IMR-90 (cell line): Measurements from ENCODE around the gene RAPGEF5. TPM values are rescaled to one million over a fixed set of nuclear protein-coding genes. Genes with fewer than 3 reads are reported as not detected.

ENCODE experiments used
- ATAC-seq: fragments of 200-7000 bp; cut with Tn5 transposase; 2 replicates; pipeline ENCODE4 v1.9.1; 2020; ENCODE audit warnings: low read depth, mild to moderate bottlenecking, moderate library complexity
- BruUV-seq: library from RNA; stranded (reverse); fragments of 400-500 nt; replicated peaks from 2 replicates; lab custom pipeline; 2021; lab: Mats Ljungman, UMichigan
- CTCF ChIA-PET: fragments of 300-600 bp; formaldehyde crosslinking; extraction: SDS; loops from one replicate; lab custom pipeline; 2021; ENCODE audit warnings: antibody characterized with exemption; lab: Yijun Ruan, JAX
- POLR2A ChIA-PET: fragments of 300-600 bp; sonication (Branson Sonifier 250); formaldehyde crosslinking; loops from one replicate; lab custom pipeline; 2022; ENCODE audit warnings: antibody characterized with exemption; ENCODE audit not compliant: unreplicated experiment; lab: Charles Lee
- DNase-seq: peaks from one replicate; pipeline ENCODE4 v3.0.0; 2013
- H2AFZ ChIP-seq: replicated peaks from 2 replicates; pipeline ENCODE3; 2013; ENCODE audit warnings: low read length, mild to moderate bottlenecking; ENCODE audit not compliant: poor library complexity
- H2AK5ac ChIP-seq: 2 replicates; pipeline ENCODE4 v1.6.1; 2013; ENCODE audit warnings: low read depth, low read length, inconsistent platforms
- H2AK9ac ChIP-seq: replicated peaks from 2 replicates; pipeline ENCODE3; 2013; ENCODE audit warnings: mild to moderate bottlenecking, low read depth, low read length, moderate library complexity; ENCODE audit not compliant: poor library complexity
- H2BK120ac ChIP-seq: 2 replicates; pipeline ENCODE4 v1.6.1; 2013; ENCODE audit warnings: low read depth, low read length, inconsistent platforms
- H2BK15ac ChIP-seq: 3 replicates; pipeline ENCODE4 v1.6.1; 2013; ENCODE audit warnings: low read depth, low read length, inconsistent platforms
- H2BK20ac ChIP-seq: 2 replicates; pipeline ENCODE4 v1.6.1; 2013; ENCODE audit warnings: low read depth, mild to moderate bottlenecking, inconsistent platforms, low read length, moderate library complexity
- H2BK5ac ChIP-seq: 2 replicates; pipeline ENCODE4 v1.6.1; 2013; ENCODE audit warnings: mild to moderate bottlenecking, low read depth, low read length, inconsistent platforms; ENCODE audit not compliant: poor library complexity, severe bottlenecking
- H3K14ac ChIP-seq: replicated peaks from 2 replicates; pipeline ENCODE4 v1.6.1; 2013; ENCODE audit warnings: low read depth, low read length, inconsistent platforms
- H3K18ac ChIP-seq: 2 replicates; pipeline ENCODE4 v1.6.1; 2013; ENCODE audit warnings: low read depth, low read length, control low read depth
- H3K23ac ChIP-seq: 2 replicates; pipeline ENCODE4 v1.6.1; 2013; ENCODE audit warnings: low read depth, low read length, inconsistent platforms
- H3K27ac ChIP-seq: 2 replicates; pipeline ENCODE4 v1.5.1; 2013; ENCODE audit warnings: mild to moderate bottlenecking, control low read depth, low read length; ENCODE audit not compliant: insufficient read depth
- H3K27me3 ChIP-seq: 2 replicates; pipeline ENCODE4 v1.6.1; 2013; ENCODE audit warnings: low read length; ENCODE audit not compliant: control insufficient read depth, insufficient read depth
- H3K36me3 ChIP-seq: 2 replicates; pipeline ENCODE4 v1.6.1; 2013; ENCODE audit warnings: low read length, mixed read lengths; ENCODE audit not compliant: control insufficient read depth, insufficient read depth
- H3K4ac ChIP-seq: 2 replicates; pipeline ENCODE4 v1.6.1; 2013; ENCODE audit warnings: low read depth, low read length, inconsistent platforms
- H3K4me1 ChIP-seq: 2 replicates; pipeline ENCODE4 v1.6.1; 2013; ENCODE audit warnings: low read length, mixed read lengths; ENCODE audit not compliant: control insufficient read depth, insufficient read depth
- H3K4me2 ChIP-seq: 2 replicates; pipeline ENCODE4 v1.6.1; 2013; ENCODE audit warnings: low read depth, mild to moderate bottlenecking, control low read depth, low read length, moderate library complexity
- H3K4me3 ChIP-seq: 2 replicates; pipeline ENCODE4 v1.5.1; 2013; ENCODE audit warnings: low read depth, mild to moderate bottlenecking, control low read depth, low read length, moderate library complexity; ENCODE audit not compliant: insufficient read depth
- H3K56ac ChIP-seq: 2 replicates; pipeline ENCODE4 v1.6.1; 2013; ENCODE audit warnings: low read length, inconsistent platforms; ENCODE audit not compliant: insufficient read depth; ENCODE audit errors: extremely low read depth
- H3K79me1 ChIP-seq, 2 experiments: 2 replicates each; pipeline ENCODE4 v1.6.1; 2013; ENCODE audit warnings: low read length in 2 of 2, inconsistent platforms in 1 of 2, low read depth in 1 of 2
- H3K9ac ChIP-seq: 2 replicates; pipeline ENCODE4 v1.6.1; 2013; ENCODE audit warnings: low read depth, low read length, control low read depth
- H3K9me1 ChIP-seq: 2 replicates; pipeline ENCODE4 v1.6.1; 2013; ENCODE audit warnings: low read length, inconsistent platforms; ENCODE audit not compliant: insufficient read depth
- H3K9me3 ChIP-seq: 2 replicates; pipeline ENCODE4 v1.6.1; 2013; ENCODE audit warnings: low read length; ENCODE audit not compliant: control insufficient read depth, insufficient read depth
- H4K20me1 ChIP-seq: 2 replicates; pipeline ENCODE4 v1.6.1; 2013; ENCODE audit warnings: low read length, inconsistent platforms; ENCODE audit not compliant: insufficient read depth
- H4K5ac ChIP-seq: 2 replicates; pipeline ENCODE4 v1.6.1; 2013; ENCODE audit warnings: mild to moderate bottlenecking, low read depth, low read length, control low read depth
- H4K8ac ChIP-seq, 2 experiments: 2 replicates each; pipeline ENCODE4 v1.6.1; 2013; ENCODE audit warnings: low read depth in 2 of 2, low read length in 2 of 2, control low read depth in 1 of 2, inconsistent platforms in 1 of 2
- H4K91ac ChIP-seq: 2 replicates; pipeline ENCODE4 v1.6.1; 2013; ENCODE audit warnings: low read depth, low read length, inconsistent platforms; ENCODE audit not compliant: insufficient read depth
- CEBPB ChIP-seq: IDR thresholded peaks from 2 replicates; pipeline ENCODE4 v1.6.1; 2012; ENCODE audit warnings: low read depth, low read length, improper control_type of control experiment
- CTCF ChIP-seq: conservative IDR thresholded peaks from 2 replicates; pipeline ENCODE4 v1.5.1; 2012; ENCODE audit warnings: mild to moderate bottlenecking, low read depth, low read length, improper control_type of control experiment
- FOS ChIP-seq: fragments of 150-350 bp; IDR thresholded peaks from 2 replicates; pipeline ENCODE4 v1.6.1; 2016; ENCODE audit warnings: low read depth, low read length
- MAFK ChIP-seq: IDR thresholded peaks from 2 replicates; pipeline ENCODE4 v1.6.1; 2012; ENCODE audit warnings: low read depth, low read length, improper control_type of control experiment
- MXI1 ChIP-seq: IDR thresholded peaks from 2 replicates; pipeline ENCODE4 v1.6.1; 2012; ENCODE audit warnings: low read depth, mild to moderate bottlenecking, low read length, moderate library complexity, borderline replicate concordance
- NFE2L2 ChIP-seq: fragments of 150-350 bp; IDR thresholded peaks from 2 replicates; pipeline ENCODE4 v1.6.1; 2016; ENCODE audit warnings: low read depth, mild to moderate bottlenecking, low read length
- POLR2A ChIP-seq: IDR thresholded peaks from 2 replicates; pipeline ENCODE4 v1.6.1; 2012; ENCODE audit warnings: mild to moderate bottlenecking, low read depth, low read length
- RAD21 ChIP-seq: IDR thresholded peaks from 2 replicates; pipeline ENCODE4 v1.6.1; 2012; ENCODE audit warnings: low read length, improper control_type of control experiment
- RFX5 ChIP-seq: IDR thresholded peaks from 2 replicates; pipeline ENCODE4 v1.8.0; 2012; ENCODE audit warnings: low read depth, mild to moderate bottlenecking, low read length, moderate library complexity
- SMC3 ChIP-seq: fragments of 150-350 bp; IDR thresholded peaks from 2 replicates; pipeline ENCODE4 v1.6.1; 2016; ENCODE audit warnings: low read depth, mild to moderate bottlenecking, antibody characterized with exemption, low read length, moderate library complexity
- USF2 ChIP-seq: fragments of 150-350 bp; IDR thresholded peaks from 2 replicates; pipeline ENCODE4 v1.6.1; 2017; ENCODE audit warnings: mild to moderate bottlenecking, antibody characterized with exemption, low read length, low read depth
- WGBS, 2 experiments: methylation state at CpG; one replicate each; pipeline versions ENCODE4 v1.1.5 to v1.1.7; 2013; ENCODE audit warnings: missing lambda C conversion rate in 2 of 2; ENCODE audit not compliant: insufficient read length in 1 of 2; ENCODE audit errors: extremely low coverage in 2 of 2; 5-methylcytosine and 5-hydroxymethylcytosine counted together
- dilution Hi-C: fragments of 300-500 bp; cut with HindIII; formaldehyde crosslinking; loops from one replicate; pipeline ENCODE4 v1.14.3; 2018; ENCODE audit warnings: low sequenced_read_pairs; ENCODE audit not compliant: unreplicated experiment
- in situ Hi-C: fragments of 300-500 bp; cut with MboI; formaldehyde crosslinking; loops from 3 replicates; pipeline ENCODE4 v1.14.3; 2019; ENCODE audit warnings: low sequenced_read_pairs, inconsistent platforms, mixed read lengths
- intact Hi-C: fragments of 100-400 bp; cut with micrococcal nuclease; formaldehyde crosslinking; loops from 2 replicates; pipeline ENCODE4 v1.10.0; 2022
- polyA plus RNA-seq, 3 experiments: library from polyadenylated mRNA; depleted of rRNA; stranded (reverse); fragments of >200 nt; gene quantifications; 2 replicates each; pipeline ENCODE4 v1.2.3, GENCODE V29; 2012; ENCODE audit warnings: low replicate concordance in 1 of 3
- total RNA-seq: library from RNA; depleted of rRNA; stranded (reverse); fragments of >200 nt; gene quantifications from 2 replicates; pipeline ENCODE4 v1.2.3, GENCODE V29; 2012

The RAPGEF5 gene
- total and polyA plus RNA-seq, 2 of the 4 experiments (the other 2 are of a cell fraction) = 0.05 to 0.18 TPM

GRCh38 chr7:22144950-22145349, 212.0 kb downstream of the RAPGEF5 start:
- no peak overlapping the region for H3K56ac ChIP-seq
- H3K23ac ChIP-seq = no peak overlapping the region
- no peak overlapping the region for H2BK5ac ChIP-seq
- ChIA-PET CTCF (no interaction called here), POLR2A (no interaction called here)
- no peak overlapping the region for H3K18ac ChIP-seq
- no peak overlapping the region for H4K8ac ChIP-seq
- dilution Hi-C loops = no loop called here
- H3K79me1 ChIP-seq = no peaks in the 10 kb centered on the region
- no peak overlapping the region for H2BK20ac ChIP-seq
- intact Hi-C loops = no loop called here
- no peak overlapping the region for H3K9ac ChIP-seq
- H4K20me1 ChIP-seq = no peaks in the 10 kb centered on the region
- no peaks in the 10 kb centered on the region for H3K9me1 ChIP-seq
- no peaks in the 10 kb centered on the region for H3K36me3 ChIP-seq
- no CpG with 5 or more reads among the region's 5 CpGs for WGBS, 2 experiments
- ATAC-seq (no peak), DNase-seq (no peak)
- no peak overlapping the region for H3K4me3 ChIP-seq
- H4K91ac ChIP-seq = no peak overlapping the region
- in situ Hi-C loops = no loop called here
- no peak overlapping the region for H2AFZ ChIP-seq
- no peaks in the 10 kb centered on the region for H3K9me3 ChIP-seq
- no peak overlapping the region for H2AK9ac ChIP-seq
- H3K4me2 ChIP-seq = no peak overlapping the region
- no peak overlapping the region for H3K14ac ChIP-seq
- no peak overlapping the region for H3K27ac ChIP-seq
- no peaks in the 10 kb centered on the region for H3K4me1 ChIP-seq
- no peak overlapping the region for H2BK120ac ChIP-seq
- no peak overlapping the region for H2AK5ac ChIP-seq
- H4K5ac ChIP-seq = no peak overlapping the region
- H3K4ac ChIP-seq = no peak overlapping the region
- TF ChIP-seq FOS = no peak
- TF ChIP-seq USF2 = no peak
- no peak for TF ChIP-seq CEBPB
- no peak for TF ChIP-seq RAD21
- TF ChIP-seq SMC3 = no peak
- TF ChIP-seq MAFK = no peak
- no peak for TF ChIP-seq POLR2A
- no peak for TF ChIP-seq RFX5
- TF ChIP-seq NFE2L2 = no peak
- no peak for TF ChIP-seq CTCF
- TF ChIP-seq MXI1 = no peak
- no TSS peak for BruUV-seq
- H3K27me3 ChIP-seq = no peaks in the 10 kb centered on the region
- H2BK15ac ChIP-seq = no peak overlapping the region
